Measurements from ENCODE around the gene COA8.
A peak's percentile ranks its signal among the peaks of the same experiment; 100 is the strongest.

Gene COA8

GRCh38 chr14:103625356-103626095 is 62.8 kb downstream of the COA8 start:
- TF ChIP-seq CTCF (conservative IDR thresholded peaks at IDR 0.05; ENCODE audit: low read depth, low read length) = no peak

GRCh38 chr14:103626146-103626850 is 63.5 kb downstream of the COA8 start:
- DNase-seq (ENCODE audit: low read depth) = no peak
- no peak for TF ChIP-seq CTCF (conservative IDR thresholded peaks at IDR 0.05; ENCODE audit: low read depth, low read length)
- no peak overlapping the region for H3K4me3 ChIP-seq (ENCODE audit: low read length)

More at GRCh38 chr14:103625356-103626095, 62.8 kb downstream of the COA8 start:
- no peak for DNase-seq (ENCODE audit: low read depth)
- H3K4me3 ChIP-seq (ENCODE audit: low read length) = no peak overlapping the region

- TF ChIP-seq CTCF (conservative IDR thresholded peaks at IDR 0.05; ENCODE audit: low read depth, low read length) = no peak
- no peak overlapping the region for H3K4me3 ChIP-seq (ENCODE audit: low read length)
- no peak for DNase-seq (ENCODE audit: low read depth)
Measured at GRCh38 chr14:103627073-103628025, 64.6 kb downstream of the COA8 start.

- DNase-seq (ENCODE audit: low read depth) = peak; percentile 41
- no peak for TF ChIP-seq CTCF (conservative IDR thresholded peaks at IDR 0.05; ENCODE audit: low read depth, low read length)
- H3K4me3 ChIP-seq (ENCODE audit: low read length) = peak overlapping the region; percentile 74
Measured at GRCh38 chr14:103628221-103628683, 65.5 kb downstream of the COA8 start.

GRCh38 chr14:103628684-103629502 is 66.1 kb downstream of the COA8 start, which contains the start of gene KLC1:
Gene KLC1, plus strand, starts transcription at chr14:103629211. Its CDS starts 25,354 bp downstream, at chr14:103654565.
- no peak for TF ChIP-seq CTCF (conservative IDR thresholded peaks at IDR 0.05; ENCODE audit: low read depth, low read length)
- H3K4me3 ChIP-seq (ENCODE audit: low read length) = peak within 1 kb of the TSS; percentile 74
- no peak for DNase-seq (ENCODE audit: low read depth)

GRCh38 chr14:103629503-103630121 is 66.9 kb downstream of the COA8 start:
- no peak for TF ChIP-seq CTCF (conservative IDR thresholded peaks at IDR 0.05; ENCODE audit: low read depth, low read length)
- DNase-seq (ENCODE audit: low read depth) = no peak
- H3K4me3 ChIP-seq (ENCODE audit: low read length) = peak overlapping the region; percentile 74
